H9 (cell line): Measurements from ENCODE around the gene ITGA8. TPM values are rescaled to one million over a fixed set of nuclear protein-coding genes. Genes with fewer than 3 reads are reported as not detected.

ENCODE experiments used
- DNase-seq: peaks from one replicate; pipeline ENCODE4 v3.0.0-alpha.2; 2017
- H2AFZ ChIP-seq: one replicate; pipeline ENCODE4 v1.6.1; 2013; ENCODE audit warnings: mild to moderate bottlenecking, low read length, control low read depth, moderate library complexity
- H2AK5ac ChIP-seq: 2 replicates; pipeline ENCODE4 v1.6.1; 2013; ENCODE audit warnings: low read length, control low read depth, mixed read lengths; ENCODE audit not compliant: insufficient read length
- H2BK120ac ChIP-seq: one replicate; pipeline ENCODE4 v1.6.1; 2013; ENCODE audit warnings: low read depth, mild to moderate bottlenecking, low read length, control low read depth, inconsistent platforms; ENCODE audit not compliant: poor library complexity, severe bottlenecking
- H2BK12ac ChIP-seq: 2 replicates; pipeline ENCODE4 v1.6.1; 2013; ENCODE audit warnings: low read length, control low read depth, mixed read lengths, low read depth; ENCODE audit not compliant: insufficient read length
- H2BK15ac ChIP-seq: 2 replicates; pipeline ENCODE4 v1.6.1; 2013; ENCODE audit warnings: low read depth, low read length, control low read depth
- H2BK20ac ChIP-seq: one replicate; pipeline ENCODE4 v1.6.1; 2013; ENCODE audit warnings: low read depth, mild to moderate bottlenecking, low read length, control low read depth, inconsistent platforms; ENCODE audit not compliant: poor library complexity, severe bottlenecking
- H2BK5ac ChIP-seq: 2 replicates; pipeline ENCODE4 v1.6.1; 2013; ENCODE audit warnings: low read length, control low read depth, mixed read lengths; ENCODE audit not compliant: insufficient read length
- H3K14ac ChIP-seq: 2 replicates; pipeline ENCODE4 v1.6.1; 2013; ENCODE audit warnings: low read length, control low read depth; ENCODE audit not compliant: insufficient read depth
- H3K18ac ChIP-seq: 2 replicates; pipeline ENCODE4 v1.6.1; 2013; ENCODE audit warnings: low read depth, mild to moderate bottlenecking, mixed read lengths, low read length, control low read depth; ENCODE audit not compliant: insufficient read length
- H3K23ac ChIP-seq: 2 replicates; pipeline ENCODE4 v1.6.1; 2013; ENCODE audit warnings: low read length, control low read depth, mixed read lengths, low read depth; ENCODE audit not compliant: insufficient read length
- H3K23me2 ChIP-seq: 2 replicates; pipeline ENCODE4 v1.6.1; 2013; ENCODE audit warnings: low read depth, mild to moderate bottlenecking, mixed read lengths, low read length, control low read depth; ENCODE audit not compliant: insufficient read length, poor library complexity, severe bottlenecking
- H3K27ac ChIP-seq: 2 replicates; pipeline ENCODE4 v1.5.1; 2013; ENCODE audit warnings: low read length, control low read depth, mixed read lengths, low read depth; ENCODE audit not compliant: insufficient read length
- H3K27me3 ChIP-seq: 2 replicates; pipeline ENCODE4 v1.6.1; 2013; ENCODE audit warnings: low read length, control low read depth, inconsistent platforms; ENCODE audit not compliant: insufficient read depth
- H3K4ac ChIP-seq: 2 replicates; pipeline ENCODE4 v1.6.1; 2013; ENCODE audit warnings: low read depth, mild to moderate bottlenecking, control low read depth, inconsistent platforms, low read length, moderate library complexity
- H3K4me1 ChIP-seq: 2 replicates; pipeline ENCODE4 v1.6.1; 2013; ENCODE audit warnings: low read length, control low read depth, inconsistent platforms; ENCODE audit not compliant: insufficient read depth
- H3K4me2 ChIP-seq: 2 replicates; pipeline ENCODE4 v1.6.1; 2013; ENCODE audit warnings: low read length, control low read depth, mixed read lengths; ENCODE audit not compliant: insufficient read length, insufficient read depth
- H3K56ac ChIP-seq: 2 replicates; pipeline ENCODE4 v1.6.1; 2013; ENCODE audit warnings: low read depth, mild to moderate bottlenecking, mixed read lengths, low read length, control low read depth; ENCODE audit not compliant: insufficient read length
- H3K79me1 ChIP-seq: 2 replicates; pipeline ENCODE4 v1.6.1; 2013; ENCODE audit warnings: low read depth, mild to moderate bottlenecking, moderate library complexity, low read length, control low read depth, inconsistent platforms; ENCODE audit not compliant: insufficient read depth, poor library complexity, severe bottlenecking
- H3K79me2 ChIP-seq: 2 replicates; pipeline ENCODE4 v1.6.1; 2013; ENCODE audit warnings: low read length, control low read depth, inconsistent platforms; ENCODE audit not compliant: insufficient read depth
- H3K9ac ChIP-seq: 2 replicates; pipeline ENCODE4 v1.6.1; 2013; ENCODE audit warnings: low read length, control low read depth, mixed read lengths; ENCODE audit not compliant: insufficient read length; ENCODE audit errors: extremely low read depth
- H3K9me3 ChIP-seq: one replicate; pipeline ENCODE4 v1.6.1; 2013; ENCODE audit warnings: low read depth, low read length, inconsistent platforms; ENCODE audit not compliant: control insufficient read depth
- H3T11ph ChIP-seq: one replicate; pipeline ENCODE4 v1.6.1; 2013; ENCODE audit warnings: mild to moderate bottlenecking, low read length, control low read depth, inconsistent platforms
- H4K20me1 ChIP-seq: one replicate; pipeline ENCODE4 v1.6.1; 2013; ENCODE audit not compliant: control insufficient read depth, insufficient read length, insufficient read depth
- H4K5ac ChIP-seq: 2 replicates; pipeline ENCODE4 v1.6.1; 2013; ENCODE audit warnings: low read depth, mild to moderate bottlenecking, mixed read lengths, low read length, control low read depth; ENCODE audit not compliant: insufficient read length
- H4K8ac ChIP-seq: replicated peaks from 2 replicates; pipeline ENCODE4 v1.6.1; 2013; ENCODE audit warnings: low read length, control low read depth, mixed read lengths, low read depth; ENCODE audit not compliant: insufficient read length
- H4K91ac ChIP-seq: 2 replicates; pipeline ENCODE4 v1.6.1; 2013; ENCODE audit warnings: low read depth, mild to moderate bottlenecking, moderate library complexity, mixed read lengths, low read length, control low read depth; ENCODE audit not compliant: insufficient read length
- H3K27ac Mint-ChIP-seq, 3 experiments: 2 replicates in 2 of 3; 3 replicates in 1 of 3; pipeline ENCODE4 v1.8.0; 2020 to 2021; ENCODE audit warnings: mixed read lengths in 3 of 3, mild to moderate bottlenecking in 1 of 3, moderate library complexity in 1 of 3
- H3K27me3 Mint-ChIP-seq: 2 replicates; pipeline ENCODE4 v1.8.0; 2021; ENCODE audit warnings: low read depth, mild to moderate bottlenecking, moderate library complexity, mixed read lengths
- H3K36me3 Mint-ChIP-seq, 3 experiments: 2 replicates in 2 of 3; 3 replicates in 1 of 3; pipeline ENCODE4 v1.8.0; 2020 to 2021; ENCODE audit warnings: low read depth in 3 of 3, mixed read lengths in 3 of 3; ENCODE audit not compliant: insufficient read depth in 1 of 3
- H3K4me1 Mint-ChIP-seq, 2 experiments: 2 replicates each; pipeline ENCODE4 v1.8.0; 2020; ENCODE audit warnings: mixed read lengths in 2 of 2
- H3K4me3 Mint-ChIP-seq, 2 experiments: 2 replicates in 1 of 2; 3 replicates in 1 of 2; pipeline ENCODE4 v1.8.0; 2020 to 2021; ENCODE audit warnings: mild to moderate bottlenecking in 2 of 2, mixed read lengths in 2 of 2, moderate library complexity in 1 of 2
- H3K9me3 Mint-ChIP-seq, 2 experiments: 2 replicates in 1 of 2; 3 replicates in 1 of 2; pipeline ENCODE4 v1.8.0; 2020; ENCODE audit warnings: mild to moderate bottlenecking in 2 of 2, mixed read lengths in 2 of 2, moderate library complexity in 1 of 2
- CTCF ChIP-seq: fragments of 200-600 bp; sonication (generic); conservative IDR thresholded peaks from 3 replicates; pipeline ENCODE4 v1.8.0; 2021; ENCODE audit warnings: antibody characterized with exemption, mild to moderate bottlenecking
- WGBS: extraction: QIAGEN DNeasy Blood & Tissue Kit; methylation state at CpG from one replicate; pipeline ENCODE4 v1.1.7; 2013; ENCODE audit warnings: missing lambda C conversion rate, low lambda C conversion rate, mixed read lengths; ENCODE audit not compliant: insufficient read length; ENCODE audit errors: extremely low coverage; 5-methylcytosine and 5-hydroxymethylcytosine counted together
- total RNA-seq: library from RNA; stranded (reverse); gene quantifications from 2 replicates; pipeline ENCODE4 v1.2.1, GENCODE V29; 2021

ITGA8 gene
- total RNA-seq, 1 experiment from 2014 or later = not detected

GRCh38 chr10:15541376-15541775, 178.3 kb downstream of the ITGA8 start:
- no peak overlapping the region for H3K9ac ChIP-seq
- H3T11ph ChIP-seq = no peak overlapping the region
- no peak overlapping the region for H3K27ac Mint-ChIP-seq
- H4K5ac ChIP-seq = no peak overlapping the region
- no peaks in the 10 kb centered on the region; a peak in 1 of 7 replicates for H3K36me3 Mint-ChIP-seq
- H4K20me1 ChIP-seq = no peaks in the 10 kb centered on the region
- peaks cover 15% of the 10 kb centered on the region for H3K27me3 Mint-ChIP-seq
- no peak overlapping the region for H3K56ac ChIP-seq
- H3K23ac ChIP-seq = no peak overlapping the region
- H2AK5ac ChIP-seq = no peak overlapping the region
- H3K4me1 ChIP-seq = no peaks in the 10 kb centered on the region
- no peak overlapping the region for H2BK12ac ChIP-seq
- H3K4me2 ChIP-seq = no peak overlapping the region
- no peaks in the 10 kb centered on the region for H3K4me1 Mint-ChIP-seq
- no peak overlapping the region for H2BK20ac ChIP-seq
- WGBS = no CpG with 5 or more reads among the region's 1 CpG
- no peaks in the 10 kb centered on the region for H3K23me2 ChIP-seq
- no peak overlapping the region for H3K18ac ChIP-seq
- no peak overlapping the region for H2BK15ac ChIP-seq
- no peak overlapping the region for H2BK5ac ChIP-seq
- H4K91ac ChIP-seq = no peak overlapping the region
- H3K9me3 Mint-ChIP-seq = peaks cover 2 to 6% of the 10 kb centered on the region in 2 experiments; a peak in 2 of 5 replicates
- no peaks in the 10 kb centered on the region for H3K9me3 ChIP-seq
- no peaks in the 10 kb centered on the region for H3K79me2 ChIP-seq
- no peak overlapping the region for H2BK120ac ChIP-seq
- no peak overlapping the region for H3K4me3 Mint-ChIP-seq
- H2AFZ ChIP-seq = no peak overlapping the region
- no peak for DNase-seq
- H3K27me3 ChIP-seq = no peaks in the 10 kb centered on the region
- no peak overlapping the region for H4K8ac ChIP-seq
- no peaks in the 10 kb centered on the region for H3K79me1 ChIP-seq
- no peak overlapping the region for H3K27ac ChIP-seq
- no peak overlapping the region for H3K4ac ChIP-seq
- H3K14ac ChIP-seq = no peak overlapping the region
- no peak for TF ChIP-seq CTCF
